K562 (cell line): ENCODE data around the gene DEPDC4. TPM values are rescaled to one million over a fixed set of nuclear protein-coding genes. Genes with fewer than 3 reads are reported as not detected.
"Not testable (repeated sequence)": the region's sequence is repeated elsewhere in the genome, so short reads cannot be mapped to it uniquely, and the experiment has no call there.

Experiments used
- ATAC-seq: fragments of 200-7000 bp; cut with Tn5 transposase; 3 replicates; pipeline ENCODE4 v1.9.1; 2020; ENCODE audit warnings: moderate library complexity
- BruUV-seq: library from RNA; stranded (reverse); fragments of 400-500 nt; replicated peaks from 2 replicates; lab custom pipeline; 2021; lab: Mats Ljungman, UMichigan
- CTCF ChIA-PET: fragments of 300-600 bp; formaldehyde crosslinking; extraction: SDS; loops from one replicate; lab custom pipeline; 2021; ENCODE audit warnings: low intra/inter-chr PET ratio; lab: Yijun Ruan, JAX
- POLR2A ChIA-PET: fragments of 300-600, 350-650 bp; sonication (Branson Sonifier 250); formaldehyde crosslinking; extraction: SDS; loops from one replicate; lab custom pipeline; 2021; ENCODE audit warnings: antibody characterized with exemption, inconsistent platforms; lab: Yijun Ruan, JAX
- DNase-seq, 4 experiments: peaks; one replicate each; pipeline versions ENCODE4 v3.0.0 to v3.0.0-alpha.2; 2011 to 2018; ENCODE audit warnings: low spot score in 3 of 4, mixed read lengths in 3 of 4; ENCODE audit errors: extremely low read depth in 1 of 4
- FAIRE-seq: peaks from 2 replicates; lab custom pipeline; 2011; peaks lifted over from hg19 to GRCh38; lab: Jason Lieb, UNC
- H2AFZ ChIP-seq: 2 replicates; pipeline ENCODE4 v1.6.0; 2011; ENCODE audit warnings: low read depth, low read length, control low read depth, inconsistent platforms
- H3K27ac ChIP-seq: fragments of 200-600 bp; 3 replicates; pipeline ENCODE4 v1.8.0; 2011; ENCODE audit warnings: low read depth, mild to moderate bottlenecking, control low read depth, inconsistent platforms, low read length, moderate library complexity, mixed read lengths; ENCODE audit errors: extremely low read depth
- H3K27me3 ChIP-seq, 2 experiments: fragments of 300-600 bp in 1 of 2; 2 replicates in 1 of 2; 3 replicates in 1 of 2; pipeline versions ENCODE4 v1.6.0 to v1.8.0; 2011; ENCODE audit warnings: inconsistent platforms in 2 of 2, low read length in 2 of 2, mild to moderate bottlenecking in 1 of 2, mixed read lengths in 1 of 2, moderate library complexity in 1 of 2; ENCODE audit not compliant: control insufficient read depth in 2 of 2, insufficient read depth in 2 of 2
- H3K36me3 ChIP-seq: fragments of 300-600 bp; 3 replicates; pipeline ENCODE4 v1.8.0; 2011; ENCODE audit warnings: mild to moderate bottlenecking, low read length, inconsistent platforms; ENCODE audit not compliant: control insufficient read depth, insufficient read depth
- H3K4me1 ChIP-seq, 2 experiments: fragments of 200-600 bp in 1 of 2; replicated peaks in 1 of 2; 2 replicates in 1 of 2; 3 replicates in 1 of 2; pipeline versions ENCODE4 v1.5.1 to v1.8.0; 2011; ENCODE audit warnings: inconsistent platforms in 2 of 2, low read length in 2 of 2, mild to moderate bottlenecking in 1 of 2, mixed read lengths in 1 of 2, moderate library complexity in 1 of 2; ENCODE audit not compliant: control insufficient read depth in 2 of 2, insufficient read depth in 2 of 2
- H3K4me2 ChIP-seq: 2 replicates; pipeline ENCODE4 v1.6.1; 2011; ENCODE audit warnings: low read length, control low read depth, inconsistent platforms, mixed read lengths; ENCODE audit not compliant: insufficient read depth
- H3K4me3 ChIP-seq: fragments of 200-600 bp; sonication (generic), shearing (Covaris generic); 2 replicates; pipeline ENCODE4 v1.5.1; 2016; ENCODE audit warnings: control low read depth, inconsistent platforms
- H3K79me2 ChIP-seq: fragments of 200-600 bp; 3 replicates; pipeline ENCODE4 v1.8.0; 2011; ENCODE audit warnings: low read length, inconsistent platforms; ENCODE audit not compliant: control insufficient read depth, insufficient read depth
- H3K9ac ChIP-seq, 2 experiments: 2 replicates each; pipeline versions ENCODE4 v1.6.0 to v1.6.1; 2011; ENCODE audit warnings: low read depth in 2 of 2, low read length in 2 of 2, control low read depth in 1 of 2, inconsistent platforms in 1 of 2, mild to moderate bottlenecking in 1 of 2, mixed read lengths in 1 of 2; ENCODE audit not compliant: insufficient read depth in 1 of 2
- H3K9me1 ChIP-seq: one replicate; pipeline ENCODE4 v1.6.0; 2011; ENCODE audit warnings: inconsistent platforms, mild to moderate bottlenecking, low read length, moderate library complexity; ENCODE audit not compliant: control insufficient read depth, insufficient read depth
- H3K9me3 ChIP-seq: replicated peaks from 2 replicates; pipeline ENCODE4 v1.5.1; 2011; ENCODE audit warnings: low read depth, low read length, inconsistent platforms; ENCODE audit not compliant: control insufficient read depth, insufficient read depth
- H4K20me1 ChIP-seq: replicated peaks from 2 replicates; pipeline ENCODE4 v1.6.1; 2011; ENCODE audit warnings: low read length, inconsistent platforms, mixed read lengths; ENCODE audit not compliant: control insufficient read depth, insufficient read depth
- ZNF146 ChIP-seq: IDR thresholded peaks from one replicate; pipeline ENCODE4 v1.6.1; 2018; ENCODE audit warnings: missing compliant biosample characterization; ENCODE audit not compliant: unreplicated experiment
- ZNF507 ChIP-seq: conservative IDR thresholded peaks from 2 replicates; pipeline ENCODE4 v1.6.1; 2017; ENCODE audit warnings: missing genetic modification characterization, missing compliant biosample characterization
- ZNF75A ChIP-seq: fragments of 450-650 bp; formaldehyde crosslinking; IDR thresholded peaks from 2 replicates; pipeline ENCODE4 v1.4.0; 2020; ENCODE audit warnings: mild to moderate bottlenecking
- WGBS: fragments of 100-300 bp; shearing (Covaris generic); methylation state at CpG from one replicate; pipeline ENCODE4 v1.1.6; 2016; ENCODE audit warnings: low coverage, mixed read lengths; ENCODE audit not compliant: insufficient coverage; ENCODE audit errors: missing lambda C conversion rate; 5-methylcytosine and 5-hydroxymethylcytosine counted together
- in situ Hi-C: fragments of 300-500 bp; cut with MboI; formaldehyde crosslinking; loops from 4 replicates; pipeline ENCODE4 v1.15.0; 2018; ENCODE audit warnings: inconsistent platforms, mixed read lengths
- intact Hi-C: fragments of 100-400 bp; cut with micrococcal nuclease; formaldehyde crosslinking; loops from 2 replicates; pipeline ENCODE4 v1.14.2; 2022
- polyA plus RNA-seq, 8 experiments: library from polyadenylated mRNA; depleted of rRNA in 4 of 8; stranded (reverse) in 5 of 8; unstranded in 3 of 8; fragments of >200 nt; fragmentation: Nextera tagmentation in 2 of 8; fragmentation: Illumina TruSeq in 1 of 8; extraction: Ambion mirVana in 2 of 8; extraction: Trizol in 1 of 8; gene quantifications; 2 replicates each; pipeline versions ENCODE4 v1.2.1 to v1.2.3, GENCODE V29; 2011 to 2014; ENCODE audit warnings: inconsistent platforms in 1 of 8, missing spikeins in 1 of 8
- total RNA-seq, 7 experiments: library from RNA; depleted of rRNA in 6 of 7; stranded (reverse); fragments of >200 nt in 6 of 7; fragmentation: Illumina TruSeq in 2 of 7; extraction: Trizol in 2 of 7; gene quantifications; 2 replicates each; pipeline versions ENCODE4 v1.2.1 to v1.2.3, GENCODE V29; 2011 to 2021; ENCODE audit warnings: low replicate concordance in 1 of 7

Gene DEPDC4
- total and polyA plus RNA-seq, 9 of the 15 experiments (the other 6 are each of a cell fraction or from before 2014, with no cell fraction given), result 3.6 to 13.2 (median 7.4) TPM

DNA sequence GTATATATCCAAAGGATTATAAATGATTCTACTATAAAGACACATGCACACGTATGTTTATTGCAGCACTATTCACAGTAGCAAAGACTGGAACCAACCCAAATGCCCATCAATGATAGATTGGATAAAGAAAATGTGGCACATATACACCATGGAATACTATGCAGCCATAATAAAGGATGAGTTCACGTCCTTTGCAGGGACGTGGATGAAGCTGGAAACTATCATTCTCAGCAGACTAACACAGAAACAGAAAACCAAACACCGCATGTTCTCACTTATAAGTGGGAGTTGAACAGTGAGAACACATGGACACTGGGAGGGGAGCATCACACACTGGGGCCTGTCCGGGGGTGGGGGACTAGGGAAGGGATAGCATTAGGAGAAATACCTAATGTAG, 41.3 kb upstream of the DEPDC4 start:
- peaks cover 27% of the 10 kb centered on the region; the same call in 2 of the 3 replicates for H3K36me3 ChIP-seq
- POLR2A ChIA-PET, H3K27ac ChIP-seq, H3K4me2 ChIP-seq, FAIRE-seq, H3K9ac ChIP-seq, DNase-seq, H3K79me2 ChIP-seq, ATAC-seq, H3K9me1 ChIP-seq, H3K27me3 ChIP-seq, H3K4me3 ChIP-seq, intact Hi-C loops, BruUV-seq, in situ Hi-C loops, H3K9me3 ChIP-seq, H2AFZ ChIP-seq, CTCF ChIA-PET, H4K20me1 ChIP-seq, H3K4me1 ChIP-seq: not testable (repeated sequence)
- WGBS, result 90% methylated on average over 5 of the region's 5 CpGs
- peak; percentile 74 for TF ChIP-seq ZNF146

DNA sequence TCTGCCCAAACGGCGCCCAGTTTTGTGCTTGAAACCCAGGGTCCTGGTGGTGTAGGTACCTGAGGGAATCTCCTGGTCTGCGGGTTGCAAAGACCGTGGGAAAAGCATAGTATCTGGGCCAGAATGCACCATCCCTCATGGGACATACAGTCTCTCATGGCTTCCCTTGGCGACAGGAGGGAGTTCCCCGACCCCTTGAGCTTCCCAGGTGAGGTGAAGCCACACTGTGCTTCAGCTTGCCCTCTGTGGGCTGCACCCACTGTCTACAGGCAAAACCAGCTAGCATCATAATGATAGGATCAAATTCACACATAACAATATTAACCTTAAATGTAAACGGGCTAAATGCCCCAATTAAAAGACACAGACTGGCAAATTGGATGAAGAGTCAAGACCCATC, 37.5 kb upstream of the DEPDC4 start:
- in situ Hi-C loops, result not testable (repeated sequence)

More for the DNA sequence above, 37.5 kb upstream of the DEPDC4 start:
- POLR2A ChIA-PET, H3K4me1 ChIP-seq, H3K9me1 ChIP-seq, FAIRE-seq: not testable (repeated sequence)
- intact Hi-C loops, result loop anchor here (5.0 kb wide), 1 partner anchor 37 kb away; the partner anchor contains the start of genes DEPDC4 and SCYL2
- peaks cover 19% of the 10 kb centered on the region; the same call in 2 of the 3 replicates for H3K36me3 ChIP-seq
- TF ChIP-seq ZNF507 (peak; percentile 68), ZNF75A (CRISPR knock-in tag) (peak; percentile 44; the same call in 1 of the 2 replicates)
- TF ChIP-seq, all 486 proteins: peak for 2; not testable (repeated sequence) for 484
- ATAC-seq, BruUV-seq, H3K27ac ChIP-seq, H3K9ac ChIP-seq, H2AFZ ChIP-seq, H3K4me3 ChIP-seq, DNase-seq, H4K20me1 ChIP-seq, H3K27me3 ChIP-seq, H3K79me2 ChIP-seq, H3K9me3 ChIP-seq, H3K4me2 ChIP-seq, CTCF ChIA-PET: not testable (repeated sequence)
- WGBS, result 95% methylated on average over 6 of the region's 7 CpGs
